H54 (cell line): ENCODE data around the gene HLA-B.

Experiments
- DNase-seq: peaks from one replicate; pipeline ENCODE4 v3.0.0; 2011; ENCODE audit warnings: low spot score, mixed read lengths; ENCODE audit not compliant: insufficient read length
- FAIRE-seq: peaks from 3 replicates; lab custom pipeline; 2011; peaks lifted over from hg19 to GRCh38; lab: Jason Lieb, UNC
- POLR2A ChIP-seq: IDR thresholded peaks from 2 replicates; pipeline ENCODE4 v1.6.1; 2011; ENCODE audit warnings: low read depth, mild to moderate bottlenecking, low read length

The HLA-B gene

DNA sequence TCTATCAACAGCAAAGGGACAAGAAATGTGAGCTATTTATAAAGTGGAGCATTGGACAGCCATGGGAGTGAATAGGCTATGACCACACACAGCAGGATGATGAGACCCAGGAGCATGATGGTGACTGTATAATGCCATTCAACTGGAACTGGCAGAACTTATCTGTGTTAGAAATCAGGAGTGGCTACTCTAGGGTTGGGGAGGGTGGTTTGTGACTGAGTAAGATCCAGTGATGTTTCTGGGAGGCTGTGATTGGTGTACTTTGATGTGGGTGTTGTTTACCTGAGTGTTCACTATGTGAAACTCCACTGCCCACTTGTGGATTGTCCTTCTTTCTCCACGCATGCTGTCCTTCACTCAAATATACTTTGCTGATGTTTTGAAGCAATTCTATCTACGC is 11.5 kb upstream of the HLA-B start:
- DNase-seq (no peak), FAIRE-seq (no peak)
- TF ChIP-seq POLR2A, result no peak

DNA sequence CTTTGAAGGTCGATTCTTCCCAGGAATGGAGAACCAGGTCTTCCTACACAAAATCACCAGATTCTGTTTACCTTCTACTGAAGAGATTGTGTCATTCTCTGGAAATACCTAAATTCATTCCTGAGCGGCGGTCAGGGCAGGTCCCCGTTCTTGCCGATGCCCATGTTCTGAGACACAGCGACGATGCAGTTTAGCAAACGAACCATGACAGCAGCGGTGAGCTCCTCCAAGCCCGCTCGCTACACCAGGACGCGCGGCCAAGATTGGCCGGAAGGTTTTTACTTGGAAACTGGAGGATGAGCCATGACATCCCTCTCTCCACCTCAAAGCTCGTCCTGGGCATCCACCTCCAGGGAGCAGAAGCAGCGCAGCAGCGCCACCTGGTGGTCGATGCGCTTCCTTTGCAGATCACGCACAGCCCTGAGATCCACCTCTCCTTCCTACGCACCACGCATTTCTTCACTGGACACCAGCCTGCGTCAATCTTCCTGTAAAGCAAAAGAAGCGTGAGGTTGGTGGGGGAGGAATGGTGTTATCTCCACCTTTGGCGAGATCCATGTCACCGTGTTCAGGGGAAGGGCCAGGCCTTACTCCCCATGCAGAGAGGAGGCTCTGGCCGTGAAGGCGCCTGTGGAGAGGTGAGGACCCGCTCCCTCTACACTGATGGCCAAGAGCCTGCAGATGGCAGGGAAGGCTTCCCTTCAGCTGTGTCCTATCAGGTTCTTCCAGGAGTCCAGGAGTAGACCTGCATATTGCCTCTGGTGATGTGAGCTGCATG is 9.9 kb upstream of the HLA-B start:
- no peak for TF ChIP-seq POLR2A
- DNase-seq (peak; percentile 88), FAIRE-seq (peak; percentile 95)

DNA sequence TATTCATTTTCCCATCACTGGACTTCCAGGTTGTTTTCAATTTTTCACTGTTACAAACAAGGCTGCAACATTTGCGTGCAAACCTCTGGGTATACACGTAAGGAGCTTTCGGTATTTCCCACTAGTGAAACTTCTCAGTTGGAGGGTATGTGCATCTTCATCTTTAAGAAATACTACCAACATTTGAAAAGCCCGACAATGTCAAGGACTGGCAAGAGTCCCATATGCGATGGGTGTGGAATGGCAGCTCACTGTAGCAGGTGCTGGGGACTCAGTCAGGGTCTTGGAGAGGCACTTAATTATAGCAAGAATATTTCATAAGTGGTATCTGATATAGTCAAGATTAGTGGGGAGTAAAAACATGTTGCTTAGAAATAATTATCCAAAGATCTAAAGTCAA is 8.9 kb upstream of the HLA-B start:
- DNase-seq, result no peak
- FAIRE-seq, result no peak
- no peak for TF ChIP-seq POLR2A

DNA sequence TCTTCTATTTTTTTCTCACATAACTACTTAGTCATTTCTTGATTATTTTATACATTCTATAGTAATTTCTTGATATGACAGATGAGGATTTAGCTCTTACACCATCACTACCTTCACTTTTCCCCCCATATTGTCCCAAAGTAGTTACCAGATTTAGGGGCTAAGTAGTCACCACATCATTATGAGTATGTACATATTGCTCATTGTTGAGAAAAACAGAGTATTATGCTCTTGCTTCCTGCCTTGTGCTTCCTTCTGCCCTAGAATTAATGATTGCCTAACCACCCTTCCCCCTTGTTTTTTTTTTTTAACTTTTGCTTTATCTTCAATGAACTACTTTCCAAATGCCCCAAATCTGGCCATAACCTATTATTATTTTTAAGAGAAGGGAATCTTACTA is 6.8 kb upstream of the HLA-B start:
- no peak for FAIRE-seq
- TF ChIP-seq POLR2A, result no peak
- DNase-seq, result no peak

DNA sequence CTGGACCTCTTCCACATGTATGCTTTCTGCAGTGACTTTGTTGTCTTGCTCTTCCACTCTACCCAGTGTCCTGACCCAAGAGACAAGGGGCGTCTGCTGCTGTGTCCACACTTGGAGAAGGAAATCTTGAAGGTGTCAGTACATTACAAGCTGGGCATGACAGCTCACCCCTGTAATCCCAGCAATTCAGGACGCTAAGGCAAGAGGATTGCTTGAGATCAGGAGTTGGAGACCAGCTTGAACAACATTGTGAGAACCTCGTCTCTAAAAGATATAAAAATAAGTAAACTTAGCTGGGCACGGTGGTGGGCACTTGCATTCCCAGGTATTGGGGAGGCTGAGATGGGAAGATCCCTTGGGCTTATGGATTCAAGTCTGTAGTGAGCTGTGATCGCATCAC is 5.8 kb upstream of the HLA-B start:
- DNase-seq (no peak), FAIRE-seq (no peak)
- no peak for TF ChIP-seq POLR2A

DNA sequence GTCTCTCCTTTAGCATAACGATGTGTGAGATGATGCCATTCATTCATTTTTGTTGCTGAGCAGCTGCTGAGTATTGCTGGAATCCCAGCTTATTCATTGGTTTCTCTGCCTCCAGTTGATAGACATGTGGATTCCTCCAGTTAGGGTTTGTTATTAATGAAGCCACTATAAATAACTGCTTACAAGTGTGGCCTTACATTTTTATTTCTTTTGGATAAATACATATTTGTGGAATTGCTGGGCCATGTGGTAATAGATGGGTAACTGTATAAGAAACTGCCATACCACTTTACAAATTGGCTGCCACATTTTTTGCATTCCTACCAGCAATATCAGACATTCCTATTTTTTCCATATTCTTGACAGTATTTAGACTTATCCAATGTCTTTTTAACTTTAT is 2.6 kb upstream of the HLA-B start:
- no peak for DNase-seq
- FAIRE-seq, result no peak
- no peak for TF ChIP-seq POLR2A

DNA sequence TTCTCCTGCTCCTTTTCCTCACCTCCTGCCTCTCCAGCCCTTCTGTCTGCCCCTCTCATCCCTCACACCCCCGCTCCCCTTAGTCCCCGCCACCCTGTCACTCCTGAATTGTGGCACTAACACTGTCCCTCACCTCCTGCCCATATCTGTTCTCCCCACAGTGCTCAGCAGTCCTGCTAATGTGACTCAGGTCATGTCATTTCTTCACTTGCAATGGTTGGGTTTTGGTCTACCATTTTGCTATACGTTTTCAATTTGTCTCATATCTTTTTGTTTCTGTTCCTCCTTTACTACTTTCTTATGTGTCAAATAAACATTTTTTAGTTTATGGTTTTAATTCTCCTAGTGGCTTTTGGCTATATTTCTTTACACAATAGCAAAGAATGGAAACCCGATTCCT is 1.3 kb upstream of the HLA-B start:
- no peak for TF ChIP-seq POLR2A
- no peak for DNase-seq
- no peak for FAIRE-seq

DNA sequence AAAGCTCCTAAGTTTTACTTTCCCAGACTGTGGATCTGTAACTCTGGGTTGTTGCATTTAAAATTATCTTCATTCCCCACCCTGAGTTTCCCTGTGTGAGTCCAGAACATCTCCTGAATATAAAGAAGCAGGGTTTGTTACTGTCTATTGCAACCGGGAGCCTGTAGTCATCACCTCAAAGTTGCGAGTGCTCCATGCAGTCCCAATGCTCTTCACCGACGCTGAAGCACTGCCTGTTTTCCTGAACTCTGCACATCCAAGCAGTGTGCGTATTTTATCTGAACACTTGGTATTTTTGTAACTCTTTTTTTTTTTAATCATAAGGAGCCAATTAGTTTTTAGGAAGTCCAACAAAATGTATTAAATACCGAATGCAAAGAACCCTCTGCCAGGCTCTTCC is 907 bp upstream of the HLA-B start:
- no peak for FAIRE-seq
- no peak for TF ChIP-seq POLR2A

DNA sequence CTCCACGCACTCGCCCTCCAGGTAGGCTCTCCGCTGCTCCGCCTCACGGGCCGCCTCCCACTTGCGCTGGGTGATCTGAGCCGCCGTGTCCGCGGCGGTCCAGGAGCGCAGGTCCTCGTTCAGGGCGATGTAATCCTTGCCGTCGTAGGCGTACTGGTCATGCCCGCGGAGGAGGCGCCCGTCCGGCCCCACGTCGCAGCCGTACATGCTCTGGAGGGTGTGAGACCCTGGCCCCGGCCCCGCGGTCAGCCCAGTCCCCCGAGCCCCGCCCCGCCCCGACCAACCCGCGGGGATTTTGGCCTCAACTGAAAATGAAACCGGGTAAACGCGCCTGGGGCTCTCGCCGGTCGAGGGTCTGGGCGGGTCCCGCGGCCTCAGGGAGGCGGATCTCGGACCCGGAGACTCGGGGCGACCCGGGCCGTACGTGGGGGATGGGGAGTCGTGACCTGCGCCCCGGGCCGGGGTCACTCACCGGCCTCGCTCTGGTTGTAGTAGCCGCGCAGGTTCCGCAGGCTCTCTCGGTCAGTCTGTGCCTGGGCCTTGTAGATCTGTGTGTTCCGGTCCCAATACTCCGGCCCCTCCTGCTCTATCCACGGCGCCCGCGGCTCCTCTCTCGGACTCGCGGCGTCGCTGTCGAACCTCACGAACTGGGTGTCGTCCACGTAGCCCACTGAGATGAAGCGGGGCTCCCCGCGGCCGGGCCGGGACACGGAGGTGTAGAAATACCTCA is 598 bp downstream of the HLA-B start:
- FAIRE-seq (no peak), DNase-seq (no peak)
- no peak for TF ChIP-seq POLR2A

More for the DNA sequence above, 907 bp upstream of the HLA-B start:
- DNase-seq, result no peak

DNA sequence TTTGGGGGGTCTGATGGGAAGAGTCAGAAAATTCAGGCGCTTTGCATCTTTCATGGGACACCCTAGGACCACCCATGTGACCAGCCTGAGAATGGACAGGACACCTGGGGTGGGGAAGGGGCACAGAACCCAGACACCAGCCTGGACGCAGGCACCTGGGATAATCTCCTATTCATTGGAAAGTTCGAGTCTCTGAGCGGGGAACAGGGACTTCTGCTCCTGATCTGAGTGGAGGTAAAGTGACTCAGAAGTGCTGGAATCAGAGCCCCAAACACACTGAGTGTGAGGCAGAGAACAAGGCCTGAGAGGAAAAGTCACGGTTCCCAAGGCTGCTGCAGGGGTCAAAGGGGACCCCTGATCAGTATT is 1.4 kb downstream of the HLA-B start:
- DNase-seq, result no peak
- no peak for FAIRE-seq
- TF ChIP-seq POLR2A, result no peak

DNA sequence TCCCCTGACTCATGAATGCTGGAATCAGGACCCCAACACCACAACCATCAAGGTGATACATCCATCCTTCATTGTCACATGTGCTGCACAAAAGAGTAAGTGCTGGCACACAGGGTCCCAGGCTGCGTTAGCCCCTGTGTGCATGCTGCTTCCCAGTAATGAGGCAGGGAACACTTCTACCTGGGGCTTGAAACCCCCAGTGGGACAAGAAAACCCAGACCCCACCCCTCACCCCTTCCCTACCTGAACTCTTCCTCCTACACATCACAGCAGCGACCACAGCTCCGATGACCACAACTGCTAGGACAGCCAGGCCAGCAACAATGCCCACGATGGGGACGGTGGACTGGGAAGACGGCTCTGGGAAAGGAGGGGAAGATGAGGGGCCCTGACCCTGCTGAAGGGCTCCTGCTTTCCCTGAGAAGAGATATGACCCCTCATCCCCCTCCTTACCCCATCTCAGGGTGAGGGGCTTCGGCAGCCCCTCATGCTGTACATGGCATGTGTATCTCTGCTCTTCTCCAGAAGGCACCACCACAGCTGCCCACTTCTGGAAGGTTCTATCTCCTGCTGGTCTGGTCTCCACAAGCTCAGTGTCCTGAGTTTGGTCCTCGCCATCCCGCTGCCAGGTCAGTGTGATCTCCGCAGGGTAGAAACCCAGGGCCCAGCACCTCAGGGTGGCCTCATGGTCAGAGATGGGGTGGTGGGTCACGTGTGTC is 2.0 kb downstream of the HLA-B start:
- TF ChIP-seq POLR2A, result no peak
- DNase-seq, result no peak
- FAIRE-seq, result no peak

DNA sequence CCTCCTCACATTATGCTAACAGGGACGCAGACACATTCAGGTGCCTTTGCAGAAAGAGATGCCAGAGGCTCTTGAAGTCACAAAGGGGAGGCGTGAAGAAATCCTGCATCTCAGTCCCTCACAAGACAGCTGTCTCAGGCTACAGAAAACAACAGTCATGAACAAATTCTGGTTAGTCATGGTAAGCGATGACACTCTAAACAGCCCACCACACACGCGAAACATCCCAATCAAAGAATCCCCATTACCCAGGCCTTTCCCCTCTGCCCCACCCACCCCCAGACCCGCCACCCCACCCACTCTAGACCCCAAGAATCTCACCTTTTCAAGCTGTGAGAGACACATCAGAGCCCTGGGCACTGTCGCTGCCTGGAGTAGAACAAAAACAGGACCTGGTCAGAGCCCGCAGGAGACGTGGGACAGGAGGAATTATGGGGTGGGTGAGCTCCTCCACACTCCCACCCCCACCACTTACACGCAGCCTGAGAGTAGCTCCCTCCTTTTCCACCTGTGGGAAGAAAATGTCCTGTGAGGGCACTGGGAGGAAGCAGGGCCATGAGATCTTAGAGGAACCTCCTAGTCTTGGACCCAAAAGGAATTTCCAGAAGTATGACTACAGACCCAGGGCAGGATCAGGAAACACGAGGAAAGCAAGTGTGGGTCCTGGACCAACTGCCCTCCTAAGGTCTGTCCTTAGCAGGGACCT is 2.7 kb downstream of the HLA-B start:
- FAIRE-seq, result no peak
- TF ChIP-seq POLR2A, result no peak

DNA sequence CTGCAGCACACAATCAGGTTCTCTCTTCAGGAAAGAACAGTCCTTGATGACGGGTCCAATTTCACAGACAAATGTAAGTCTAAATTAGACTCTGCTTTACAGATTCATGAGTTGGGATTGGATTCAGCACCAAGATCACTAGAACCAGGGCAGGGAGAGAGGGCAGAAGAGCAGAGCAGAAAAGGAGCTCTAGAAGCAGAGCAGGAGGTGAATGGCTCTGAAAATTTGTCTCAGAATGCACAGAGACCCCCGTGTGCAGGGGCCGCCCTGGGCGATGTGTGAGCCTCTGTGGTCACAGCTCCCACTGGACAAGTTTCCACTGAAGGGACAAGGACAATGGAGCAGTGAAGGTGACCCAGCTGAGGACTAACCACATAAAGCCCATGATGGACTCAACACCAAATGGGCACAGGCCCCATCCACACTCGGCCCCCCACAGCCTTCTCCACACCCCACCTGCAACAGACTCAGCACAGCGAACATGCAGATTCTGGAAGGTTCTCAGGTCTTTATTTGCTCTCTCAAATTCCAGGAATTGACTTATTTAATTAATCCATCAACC is 3.5 kb downstream of the HLA-B start:
- FAIRE-seq (no peak), DNase-seq (no peak)
- no peak for TF ChIP-seq POLR2A

More for the DNA sequence above, 2.7 kb downstream of the HLA-B start:
- no peak for DNase-seq
